DMS 273 treated with DMSO at 0.1 percent for 48 hours (cell line): ENCODE results near the gene CASP6.
"Not testable (repeated sequence)": the region's sequence is repeated elsewhere in the genome, so short reads cannot be mapped to it uniquely, and the experiment has no call there.

Experiments used
- DNase-seq: peaks from one replicate; lab custom pipeline; 2025; lab: John Stamatoyannopoulos, UW

CASP6 gene

DNA sequence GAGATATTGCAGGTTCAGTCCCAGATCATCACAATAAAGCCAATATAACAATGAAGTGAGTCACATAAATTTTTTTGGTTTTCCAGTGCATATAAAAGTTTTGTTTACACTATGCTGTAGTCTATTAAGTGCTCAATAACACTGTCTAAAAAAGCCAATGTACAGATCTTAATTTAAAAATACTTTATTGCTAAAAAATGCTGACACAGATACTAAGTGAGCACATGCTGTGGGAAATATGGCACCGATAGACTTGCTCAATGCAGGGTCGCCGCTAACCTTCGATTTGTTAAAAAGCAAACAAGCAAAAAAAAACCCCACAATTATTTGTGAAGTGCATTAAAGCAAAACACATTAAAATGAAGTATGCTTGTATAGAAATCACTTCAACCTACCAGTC is 16.4 kb upstream of the CASP6 start:
- DNase-seq, result no peak

DNA sequence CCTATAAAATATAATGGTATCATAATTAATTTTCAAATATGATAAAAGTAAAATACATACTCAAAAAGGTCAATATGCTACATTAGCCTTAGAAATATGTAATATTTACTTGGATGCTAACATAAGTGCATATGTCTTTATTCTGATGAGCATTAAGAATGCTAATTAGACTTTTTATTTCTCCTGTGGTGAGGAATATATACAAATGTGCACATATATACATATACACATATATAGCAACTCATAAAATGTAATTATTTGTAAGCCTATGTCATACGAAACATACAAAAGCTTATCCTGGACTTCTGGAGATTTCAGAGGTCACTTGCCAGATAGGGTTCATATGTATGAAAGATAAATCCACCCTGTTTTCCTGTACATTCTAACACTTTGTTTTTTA is 15.5 kb upstream of the CASP6 start:
- DNase-seq, result no peak

- DNase-seq, result no peak
These were observed 10.3 kb upstream of the CASP6 start for GRCh38 chr4:109713500-109713899.

DNA sequence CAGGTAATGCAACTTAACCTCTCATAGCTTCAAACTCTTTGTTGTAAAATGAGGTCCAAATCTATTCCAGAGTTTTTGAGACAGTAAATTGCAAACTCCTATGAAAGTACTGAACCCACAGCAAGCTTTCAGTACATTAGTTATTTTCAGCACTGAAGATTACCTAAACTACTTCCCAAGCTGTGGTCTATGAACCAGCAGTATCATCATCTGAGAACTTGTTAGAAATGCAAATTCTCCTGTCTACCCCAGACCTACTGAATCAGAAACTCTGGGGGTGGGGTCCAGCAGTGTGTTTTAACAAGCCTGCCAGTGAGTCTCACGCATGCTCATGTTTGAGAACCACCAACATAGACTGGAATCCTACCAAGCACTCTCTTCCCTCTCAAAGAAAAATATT is 5.7 kb upstream of the CASP6 start:
- no peak for DNase-seq

GRCh38 chr4:109708435-109708834 is 5.2 kb upstream of the CASP6 start:
- no peak for DNase-seq

- no peak for DNase-seq
These were observed 568 bp upstream of the CASP6 start for GRCh38 chr4:109703664-109704361.

GRCh38 chr4:109701566-109702410 is 1.5 kb downstream of the CASP6 start:
- DNase-seq, result no peak

GRCh38 chr4:109699553-109700225 is 3.6 kb downstream of the CASP6 start:
- no peak for DNase-seq

DNA sequence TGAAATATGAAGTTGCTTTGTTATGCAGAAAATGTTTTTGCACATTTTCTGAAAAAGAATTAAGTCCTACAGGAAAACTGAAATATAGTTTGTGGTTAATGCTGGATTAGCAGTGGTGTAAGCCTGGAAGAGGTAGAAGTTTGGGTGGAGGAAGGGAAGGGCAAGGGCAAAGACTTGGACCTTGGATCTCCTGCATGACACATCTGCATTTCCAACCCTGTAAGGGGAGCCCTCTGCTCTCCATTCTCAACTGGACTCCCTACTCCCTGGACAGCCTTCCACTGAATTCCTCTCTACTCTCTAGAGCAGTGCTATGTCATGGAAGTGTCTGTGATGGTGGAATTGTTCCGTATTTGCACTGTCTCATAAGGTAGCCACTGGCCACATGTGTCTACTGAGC is 4.6 kb downstream of the CASP6 start:
- no peak for DNase-seq

DNA sequence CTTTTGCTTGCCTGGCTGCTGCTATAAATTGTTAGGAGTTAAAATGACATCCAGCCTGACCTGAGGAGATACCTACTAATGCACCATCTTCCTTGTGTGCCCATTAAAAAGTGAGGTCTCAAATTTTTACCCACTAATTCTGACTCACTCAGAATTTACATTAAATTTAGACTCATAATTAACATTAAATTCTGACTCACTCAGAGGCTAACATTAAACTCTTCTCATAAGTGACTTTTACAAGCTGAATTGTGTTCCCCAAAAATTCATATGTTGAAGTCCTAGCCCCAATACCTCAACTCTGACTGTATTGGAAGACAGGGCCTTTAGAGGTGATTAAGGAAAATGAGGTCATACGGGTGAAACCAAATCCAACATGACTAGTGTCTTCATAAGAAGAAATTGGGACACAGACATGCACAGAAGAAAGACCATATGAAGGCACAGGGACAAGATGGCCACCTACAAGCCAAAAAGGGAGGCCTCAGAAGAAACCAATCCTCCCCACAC is 11.8 kb downstream of the CASP6 start:
- no peak for DNase-seq

GRCh38 chr4:109690690-109691410 is 12.4 kb downstream of the CASP6 start:
- DNase-seq, result no peak

GRCh38 chr4:109684727-109685126 is 18.5 kb downstream of the CASP6 start:
- DNase-seq, result no peak

DNA sequence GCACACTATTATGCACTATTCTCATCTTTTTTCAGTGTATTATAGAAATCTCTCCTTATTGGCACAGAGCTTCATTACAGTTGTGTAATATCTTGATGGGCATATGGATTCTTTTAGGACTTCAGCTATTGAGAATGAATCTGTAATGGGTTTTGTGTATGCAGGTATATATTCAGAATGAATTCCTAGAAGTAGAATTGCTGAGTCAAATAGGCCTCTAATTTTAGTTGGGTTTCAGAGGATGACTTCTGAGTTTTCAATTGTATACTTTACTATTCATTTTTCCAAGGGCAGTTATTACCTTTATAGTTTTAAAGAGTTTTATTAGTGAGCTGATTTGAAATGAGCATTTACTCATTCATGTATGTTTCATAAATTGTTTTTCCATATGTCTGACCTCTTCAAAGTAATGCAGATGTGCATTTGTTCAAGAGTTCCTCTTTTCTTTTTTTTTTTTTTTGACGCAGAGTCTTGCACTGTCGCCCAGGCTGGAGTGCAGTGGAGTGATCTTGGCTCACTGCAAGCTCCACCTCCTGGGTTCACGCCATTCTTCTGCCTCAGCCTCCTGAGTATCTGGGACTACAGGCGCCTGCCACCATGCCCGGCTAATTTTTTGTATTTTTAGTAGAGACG is 19.5 kb downstream of the CASP6 start:
- no peak for DNase-seq

GRCh38 chr4:109682875-109683274 is 20.4 kb downstream of the CASP6 start:
- DNase-seq, result no peak

DNA sequence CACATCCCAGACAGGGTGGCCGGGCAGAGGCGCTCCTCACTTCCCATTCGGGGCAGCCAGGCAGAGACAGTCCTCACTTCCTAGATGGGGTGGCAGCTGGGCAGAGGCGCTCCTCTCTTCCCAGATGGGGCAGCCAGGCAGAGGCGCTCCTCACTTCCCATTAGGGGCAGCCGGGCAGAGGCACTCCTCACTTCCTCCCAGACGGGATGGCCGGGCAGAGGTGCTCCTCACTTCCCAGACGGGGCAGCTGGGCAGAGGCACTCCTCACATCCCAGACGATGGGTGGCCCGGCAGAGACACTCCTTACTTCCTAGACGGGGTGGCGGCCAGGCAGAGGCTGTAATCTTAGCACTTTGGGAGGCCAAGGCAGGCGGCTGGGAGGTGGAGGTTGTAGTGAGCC is 24.3 kb downstream of the CASP6 start:
- not testable (repeated sequence) for DNase-seq

DNA sequence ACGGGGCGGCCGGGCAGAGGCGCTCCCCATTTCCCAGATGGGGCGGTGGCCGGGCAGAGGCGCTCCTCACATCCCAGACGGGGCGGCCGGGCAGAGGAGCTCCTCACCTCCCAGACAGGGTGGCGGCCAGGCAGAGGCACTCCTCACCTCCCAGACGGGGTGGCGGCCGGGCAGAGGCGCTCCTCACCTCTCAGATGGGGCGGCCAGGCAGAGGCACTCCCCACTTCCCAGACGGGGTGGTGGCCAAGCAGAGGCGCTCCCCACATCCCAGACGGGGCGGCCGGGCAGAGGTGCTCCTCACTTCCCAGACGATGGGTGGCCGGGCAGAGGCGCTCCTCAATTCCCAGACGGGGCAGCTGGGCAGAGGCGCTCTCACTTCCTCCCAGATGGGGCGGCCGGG is 24.8 kb downstream of the CASP6 start:
- not testable (repeated sequence) for DNase-seq

DNA sequence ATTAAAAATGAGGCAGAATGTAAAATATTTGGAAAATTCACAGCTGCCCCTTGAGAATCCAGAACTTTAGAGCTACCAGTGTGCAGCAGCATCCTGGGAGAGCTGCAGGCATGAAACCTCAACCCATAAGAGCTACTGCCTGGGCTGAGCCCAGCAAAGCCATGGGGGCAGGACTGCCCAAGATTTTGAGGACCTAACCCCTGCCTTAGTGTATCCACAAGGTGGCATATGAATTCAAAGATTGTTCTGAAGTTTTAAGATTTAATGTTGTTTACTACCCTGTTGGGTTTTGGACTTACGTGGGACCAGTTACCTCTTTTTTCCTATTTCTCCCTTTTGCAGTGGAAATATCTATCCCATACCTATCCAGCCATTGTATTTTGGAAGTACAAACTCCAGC is 26.4 kb downstream of the CASP6 start:
- no peak for DNase-seq

DNA sequence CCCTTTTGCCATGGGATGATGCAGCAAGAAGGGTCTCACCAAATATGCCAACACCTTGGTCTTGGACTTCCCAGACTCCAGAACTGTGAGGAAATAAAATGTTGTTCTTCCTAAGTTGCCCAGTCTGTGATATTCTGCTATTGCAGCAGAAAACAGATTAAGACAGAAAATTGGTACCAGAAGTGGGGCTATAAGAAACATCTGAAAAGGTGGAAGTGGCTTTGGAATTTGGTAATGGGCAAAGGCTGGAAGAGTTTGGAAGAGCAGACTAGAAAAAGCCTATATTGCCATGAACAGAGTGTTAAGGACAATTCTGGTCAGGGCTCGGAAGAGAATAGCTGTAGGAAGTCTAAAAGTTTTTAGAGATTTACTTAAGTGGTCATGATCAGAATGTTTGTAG is 27.4 kb downstream of the CASP6 start:
- no peak for DNase-seq

DNA sequence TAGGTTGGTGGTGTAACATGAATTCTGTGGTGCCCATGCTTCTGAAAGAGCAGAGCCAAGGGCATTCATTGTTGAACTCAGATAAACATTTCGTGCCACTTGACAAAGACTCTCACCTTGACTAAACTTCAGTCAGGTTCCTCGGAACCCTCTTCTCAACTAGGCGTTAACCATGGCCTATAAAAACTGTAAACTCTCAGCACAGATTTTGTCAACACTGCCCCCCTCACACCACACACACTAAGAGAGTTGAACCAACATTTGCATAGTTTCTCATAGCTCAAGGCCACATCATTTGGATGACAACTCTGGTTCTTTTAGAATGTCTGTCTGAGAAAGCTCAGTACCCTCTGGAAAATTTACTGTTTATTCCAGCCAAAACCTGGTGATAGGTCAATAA is 28.1 kb downstream of the CASP6 start:
- DNase-seq, result no peak

GRCh38 chr4:109673303-109673702 is 29.9 kb downstream of the CASP6 start:
- no peak for DNase-seq

- no peak for DNase-seq
These were observed 30.9 kb downstream of the CASP6 start for GRCh38 chr4:109672169-109672930.
